ENCODE measurements around the gene UBXN4.
"Not testable (repeated sequence)": the region's sequence is repeated elsewhere in the genome, so short reads cannot be mapped to it uniquely, and the experiment has no call there.

UBXN4 gene

DNA sequence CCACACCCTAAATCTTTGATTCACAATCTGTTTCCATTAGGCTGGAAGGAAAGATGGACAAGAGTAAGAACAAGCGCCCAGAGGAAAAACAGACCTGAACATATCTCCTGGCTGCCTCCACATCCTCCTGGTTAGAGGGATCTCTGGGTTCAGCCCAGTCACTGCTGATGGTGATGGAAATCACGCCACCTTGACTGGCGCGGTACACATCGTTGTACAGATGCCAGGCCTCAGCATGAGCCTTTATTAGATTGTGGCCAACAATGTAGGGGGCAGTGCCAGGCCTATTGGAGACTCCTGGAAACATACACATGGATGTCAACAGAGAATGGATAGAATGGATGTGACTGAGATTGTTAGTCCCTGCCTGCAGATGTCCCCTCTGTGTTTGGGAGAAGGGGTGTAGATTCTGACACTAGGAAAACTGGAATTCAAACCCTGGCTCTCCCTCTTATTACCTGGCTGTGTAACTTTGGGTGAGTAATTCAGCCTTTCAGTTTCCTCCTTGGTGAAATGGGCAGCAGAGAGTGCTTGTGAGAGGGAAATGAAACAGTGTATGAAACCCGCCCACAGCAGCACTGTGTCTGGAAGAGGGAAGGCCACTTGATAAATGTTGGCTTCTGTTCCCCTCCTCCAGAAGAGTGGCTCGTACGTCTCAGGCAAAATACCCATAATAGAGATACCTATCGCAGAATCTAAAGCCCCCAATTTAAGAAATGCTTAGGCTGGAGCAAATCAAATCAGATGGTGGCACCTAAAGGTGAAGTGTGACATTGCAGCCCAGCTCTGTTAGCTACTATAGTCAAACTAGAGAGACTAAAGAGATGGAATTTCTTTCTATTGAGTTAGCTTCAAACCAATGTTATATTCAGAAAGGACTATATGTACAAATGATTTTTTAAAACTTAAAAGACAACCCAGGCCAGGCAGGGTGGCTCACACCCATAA, 59.1 kb downstream of the UBXN4 start:
- intact Hi-C loops (cut with DNase I), result no loop called here
- DNase-seq, result no peak

DNA sequence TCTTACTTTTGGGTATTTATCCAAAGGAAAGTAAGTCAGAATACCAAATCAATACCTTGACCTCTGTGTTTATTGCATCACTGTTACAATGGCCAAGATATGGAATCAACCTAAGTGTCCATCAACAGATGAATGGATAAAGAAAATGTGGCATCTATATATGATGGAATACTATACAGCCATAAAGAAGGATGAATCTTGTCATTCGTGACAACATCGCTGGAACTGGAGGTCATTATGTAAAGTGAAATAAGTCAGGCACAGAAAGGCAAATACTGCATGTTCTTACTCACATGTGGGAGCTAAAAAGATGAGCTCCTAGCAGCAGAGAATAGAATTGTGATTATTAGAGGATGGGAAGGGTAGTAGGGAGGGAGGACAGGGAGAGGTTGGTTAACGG, 60.7 kb downstream of the UBXN4 start:
- intact Hi-C loops (cut with DNase I), result no loop called here
- DNase-seq, result no peak

DNA sequence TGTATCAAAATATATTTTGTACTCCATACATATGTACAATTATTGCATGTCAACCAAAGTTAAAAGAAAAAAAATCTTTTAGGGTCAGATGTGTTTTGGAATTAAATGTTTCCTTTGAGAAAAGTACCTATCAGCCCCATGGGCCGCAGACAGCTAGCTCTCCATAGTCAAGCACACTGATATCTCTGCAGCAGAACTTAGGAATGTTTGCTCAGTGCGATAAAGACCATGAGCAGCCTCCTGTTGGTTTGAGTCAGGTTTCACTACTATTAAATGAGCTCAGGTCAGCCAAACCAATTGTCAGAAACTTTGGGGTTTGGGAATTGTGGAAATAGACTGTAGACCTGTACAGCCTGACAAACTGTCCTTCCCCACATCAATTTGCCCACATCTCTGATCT, 61.6 kb downstream of the UBXN4 start:
- intact Hi-C loops (cut with DNase I), result no loop called here
- DNase-seq, result no peak

DNA sequence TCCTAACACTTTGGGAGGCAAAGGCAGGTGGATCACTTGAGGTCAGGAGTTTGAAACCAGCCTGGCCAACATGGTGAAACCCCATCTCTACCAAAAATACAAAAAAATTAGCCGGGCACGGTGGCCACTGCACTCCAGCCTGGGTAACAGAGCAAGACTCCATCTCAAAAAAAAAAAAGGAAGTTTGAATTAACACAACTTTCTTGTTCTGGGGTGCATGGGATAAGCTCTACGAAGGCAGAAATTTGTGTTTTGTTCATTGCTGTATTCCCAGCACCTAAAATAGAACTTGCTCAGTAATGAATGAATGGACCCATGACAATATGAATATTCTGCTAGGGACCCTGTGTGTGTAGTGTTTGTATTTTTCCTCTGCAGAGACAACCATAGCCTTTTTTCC, 66.2 kb downstream of the UBXN4 start:
- intact Hi-C loops (cut with DNase I); DNase-seq: not testable (repeated sequence)

DNA sequence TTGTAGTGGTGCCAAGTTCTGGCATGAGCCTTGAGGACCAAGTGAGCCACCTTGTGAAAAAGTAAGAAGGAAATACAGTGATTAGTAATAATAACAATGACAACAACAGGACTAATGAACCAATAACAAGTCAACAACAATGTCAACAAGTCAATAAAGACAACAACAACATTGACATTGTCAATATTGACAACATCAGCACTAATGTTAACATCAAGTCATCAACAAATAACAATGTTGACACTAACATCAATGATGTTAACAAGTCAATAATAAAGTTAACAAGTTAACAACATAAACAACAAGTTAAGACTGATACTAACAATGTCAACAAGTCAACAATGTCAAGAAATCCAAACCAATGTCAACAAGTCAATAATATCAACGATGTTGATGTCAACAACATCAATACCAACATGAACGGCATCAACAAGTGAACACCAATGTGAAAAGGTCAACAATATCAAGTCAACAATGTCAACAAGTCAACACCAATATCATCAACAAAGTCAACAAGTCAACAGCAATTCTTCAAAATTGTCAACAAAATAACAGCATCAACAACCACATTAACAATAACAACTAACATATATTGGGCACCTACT, 71.4 kb downstream of the UBXN4 start:
- intact Hi-C loops (cut with DNase I), result no loop called here
- no peak for DNase-seq

DNA sequence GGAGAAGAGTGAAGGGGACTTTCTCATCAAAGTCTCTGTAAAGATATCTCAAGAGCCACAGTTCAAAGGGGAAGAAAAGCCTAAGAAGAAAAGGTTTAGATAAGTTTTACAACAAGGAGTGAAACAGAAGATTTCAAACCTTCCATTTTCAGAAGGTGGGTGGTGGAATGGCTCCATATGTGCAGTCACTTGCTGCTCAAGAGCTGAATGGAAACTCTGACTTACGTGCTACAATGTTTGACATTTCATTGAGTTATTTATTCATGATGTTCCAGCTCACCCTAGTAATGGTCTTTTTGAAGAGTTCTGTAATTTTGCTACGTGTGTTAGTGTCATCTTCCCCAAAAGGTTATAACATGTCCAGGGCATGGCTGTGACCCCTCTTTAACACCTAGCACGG, 73.6 kb downstream of the UBXN4 start:
- intact Hi-C loops (cut with DNase I), result no loop called here
- no peak for DNase-seq

DNA sequence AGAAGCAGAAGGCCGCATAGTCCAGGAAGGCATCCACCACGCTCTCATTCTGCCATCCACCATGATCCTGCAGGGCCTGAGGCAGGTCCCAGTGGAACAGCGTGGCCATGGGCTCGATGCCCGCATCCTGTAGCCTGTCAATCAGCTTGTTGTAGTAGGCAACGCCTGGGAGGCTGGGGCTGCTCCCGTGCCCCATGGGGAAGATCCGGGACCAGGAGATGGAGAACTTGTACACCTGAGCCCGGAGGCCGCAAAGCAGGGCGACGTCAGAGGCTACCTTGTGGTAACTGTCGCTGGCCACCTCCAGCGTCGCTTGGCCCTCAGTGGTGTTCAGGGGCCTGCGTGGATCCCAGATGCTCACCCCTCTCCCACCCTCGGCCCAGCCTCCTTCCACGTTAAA, 75.8 kb downstream of the UBXN4 start:
- intact Hi-C loops (cut with DNase I), result no loop called here
- DNase-seq, result peak in 1 of 10 donors; percentile 78

DNA sequence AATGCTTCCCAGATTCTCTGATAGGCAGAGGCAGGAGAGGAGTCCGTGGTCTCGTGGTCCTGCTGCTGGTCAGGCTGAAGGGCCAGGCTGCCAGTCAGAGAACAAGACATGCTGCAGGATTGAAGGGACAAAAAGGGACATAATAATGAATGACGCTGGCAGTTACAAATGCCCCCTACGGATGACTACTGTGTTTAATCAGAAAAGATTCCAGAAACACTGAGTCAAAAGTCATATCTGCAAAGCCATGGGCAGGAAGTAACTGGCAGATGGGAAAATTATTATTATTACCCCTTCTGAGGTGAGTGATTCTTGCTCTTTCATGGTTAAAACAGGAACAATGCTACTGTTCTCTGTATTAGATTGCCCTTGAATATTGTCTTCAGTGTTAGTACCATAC, 76.3 kb downstream of the UBXN4 start:
- no peak for DNase-seq
- intact Hi-C loops (cut with DNase I), result no loop called here

DNA sequence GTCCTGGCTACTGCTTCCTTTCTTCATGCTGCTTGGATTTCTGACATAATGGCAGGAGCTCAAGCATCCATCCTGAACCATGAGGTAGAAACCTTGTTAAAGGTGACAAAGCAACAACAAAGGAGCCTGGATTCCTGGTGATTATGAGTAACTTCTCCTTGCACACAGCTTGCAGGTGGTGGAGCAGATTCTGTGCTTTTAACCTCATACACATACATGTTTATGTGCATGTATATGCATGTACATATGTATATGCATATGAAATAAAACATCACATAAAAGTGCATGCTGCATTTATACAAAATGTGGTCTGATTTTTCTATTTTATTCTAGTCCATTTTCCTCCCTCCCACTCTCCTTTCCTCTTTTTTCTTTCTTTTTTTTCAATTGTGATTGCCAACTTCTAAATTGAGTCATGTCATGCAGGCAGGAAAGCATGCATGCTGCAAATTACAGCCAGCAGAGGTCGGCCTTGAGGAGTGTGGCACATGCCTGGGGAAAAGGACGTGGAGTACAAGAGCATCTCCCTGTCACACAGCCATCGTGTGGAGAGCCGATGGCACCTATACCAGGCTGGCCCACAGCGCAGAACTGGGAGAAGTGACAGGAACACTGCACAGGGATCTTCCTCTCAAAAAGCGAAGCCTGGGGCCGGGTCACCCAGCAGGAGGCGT, 77.4 kb downstream of the UBXN4 start:
- no peak for DNase-seq
- intact Hi-C loops (cut with DNase I), result no loop called here

DNA sequence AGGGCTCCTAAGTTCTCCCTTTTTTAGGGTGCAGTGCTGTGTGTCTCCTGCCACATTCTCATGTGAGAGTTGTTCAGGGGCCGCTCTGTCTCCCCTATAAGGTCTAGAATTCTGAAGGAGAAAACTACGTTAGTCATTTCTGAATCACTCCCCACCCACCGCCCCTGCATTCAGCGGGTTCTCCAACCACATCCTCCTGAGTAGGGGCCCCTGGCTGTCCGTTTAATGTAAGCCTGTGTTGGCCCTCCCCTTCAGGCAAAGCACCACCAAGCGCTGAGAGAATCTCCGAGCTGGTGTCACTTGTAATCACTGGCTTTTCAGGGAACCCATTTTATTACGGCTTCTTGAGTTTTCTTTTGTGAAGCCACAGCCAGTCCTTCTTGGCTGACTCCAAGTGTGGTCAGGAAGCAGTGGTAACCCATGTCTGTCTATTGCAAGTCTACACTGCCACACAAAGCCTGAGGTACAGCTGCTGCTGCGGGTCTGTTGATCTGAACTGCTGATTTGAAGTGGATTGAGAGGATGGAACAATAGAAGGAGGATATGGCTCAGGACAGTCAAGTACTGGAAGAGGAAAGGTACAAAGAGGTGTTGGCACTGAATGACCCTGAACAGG, 78.5 kb downstream of the UBXN4 start:
- no peak for DNase-seq

DNA sequence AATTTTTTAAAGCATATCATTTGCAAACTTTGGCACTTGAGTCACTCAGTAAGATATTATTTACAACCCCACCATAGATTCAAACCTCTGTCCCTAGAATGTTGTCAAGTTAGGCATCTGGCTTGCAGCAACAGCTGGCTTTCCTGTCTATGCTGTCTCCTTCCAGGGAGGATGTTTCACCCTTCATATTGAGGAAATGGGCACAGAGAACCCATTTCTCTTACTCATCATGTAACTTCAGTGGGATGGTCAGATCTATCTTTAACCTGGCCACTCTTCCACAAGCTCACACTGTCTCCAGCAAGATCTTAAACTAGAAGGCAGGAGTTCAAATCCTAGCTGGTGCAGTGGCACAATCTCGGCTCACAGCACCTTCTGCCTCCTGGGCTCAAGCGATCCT, 79.5 kb downstream of the UBXN4 start:
- DNase-seq, result no peak
- intact Hi-C loops (cut with DNase I), result no loop called here

More for the DNA sequence above, 78.5 kb downstream of the UBXN4 start:
- intact Hi-C loops (cut with DNase I), result no loop called here

DNA sequence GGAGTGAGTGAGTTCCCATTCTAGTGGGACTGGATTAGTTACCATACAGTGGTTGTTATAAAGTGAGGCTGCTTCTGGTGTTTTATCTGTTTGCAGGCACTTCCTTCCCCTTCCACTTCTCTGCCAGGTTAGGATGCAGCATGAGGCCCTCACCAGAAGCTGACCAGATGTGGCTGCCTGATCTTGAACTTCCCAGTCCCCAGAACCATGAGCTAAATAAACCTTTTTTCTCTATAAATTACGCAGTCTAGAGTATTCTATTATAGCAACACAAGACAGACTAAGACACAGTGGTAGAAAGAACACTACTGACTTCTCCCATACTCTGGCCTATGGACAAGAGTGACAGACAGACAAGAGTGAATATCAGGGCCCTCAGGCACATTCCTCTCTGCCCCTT, 81.2 kb downstream of the UBXN4 start:
- DNase-seq, result no peak
- intact Hi-C loops (cut with DNase I), result no loop called here

DNA sequence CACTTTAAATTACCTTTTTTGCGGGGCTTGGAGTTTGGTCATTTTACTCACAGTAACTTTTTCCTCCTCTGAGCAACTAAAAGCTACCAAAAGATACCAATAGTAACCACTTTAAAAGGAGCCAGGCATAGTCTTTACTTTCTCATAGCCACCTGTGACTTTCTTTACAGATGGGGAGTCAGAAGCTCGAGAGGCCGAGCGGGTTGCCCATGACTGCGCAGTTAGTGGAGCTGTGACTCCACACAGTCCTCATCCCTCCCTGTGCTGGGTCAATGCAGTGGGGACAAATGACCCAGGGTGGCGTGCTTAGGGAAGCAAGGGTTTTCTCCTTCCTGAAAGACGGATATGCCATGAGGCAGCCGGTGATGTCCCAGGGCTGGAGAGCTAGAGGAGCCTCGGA, 83.5 kb downstream of the UBXN4 start:
- intact Hi-C loops (cut with DNase I), result no loop called here
- DNase-seq, result no peak

DNA sequence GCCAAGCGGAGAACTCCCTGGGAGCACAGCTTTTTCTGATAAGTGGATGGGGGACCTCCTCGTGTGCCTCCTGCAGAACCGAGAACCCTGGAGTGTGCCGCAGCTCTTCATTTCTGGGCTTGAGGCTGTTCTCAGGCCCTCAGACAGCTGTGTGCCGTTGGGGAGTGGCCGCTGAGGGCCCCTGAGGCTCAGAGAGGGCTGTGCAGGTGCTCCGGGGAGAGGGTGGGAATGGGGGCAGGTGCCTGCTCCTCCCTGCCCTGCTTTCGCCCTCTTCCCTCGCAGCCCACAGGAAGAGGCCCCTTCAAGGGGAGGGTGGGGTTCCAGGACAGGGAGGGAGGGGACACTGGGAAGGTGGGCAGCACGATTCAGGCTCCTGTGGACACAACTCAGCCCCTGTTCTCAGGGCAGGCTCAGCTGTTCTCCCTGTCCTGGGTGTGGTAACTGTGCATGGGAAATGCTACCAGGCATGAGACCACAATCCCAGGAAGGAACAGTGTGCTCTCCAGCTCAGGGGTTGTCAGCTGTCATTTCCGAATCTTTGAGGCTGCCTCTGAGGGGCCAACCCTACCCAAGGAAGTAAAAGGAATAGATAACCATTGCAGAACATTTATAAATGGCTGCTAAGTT, 84.0 kb downstream of the UBXN4 start:
- intact Hi-C loops (cut with DNase I), result no loop called here
- DNase-seq, result no peak

DNA sequence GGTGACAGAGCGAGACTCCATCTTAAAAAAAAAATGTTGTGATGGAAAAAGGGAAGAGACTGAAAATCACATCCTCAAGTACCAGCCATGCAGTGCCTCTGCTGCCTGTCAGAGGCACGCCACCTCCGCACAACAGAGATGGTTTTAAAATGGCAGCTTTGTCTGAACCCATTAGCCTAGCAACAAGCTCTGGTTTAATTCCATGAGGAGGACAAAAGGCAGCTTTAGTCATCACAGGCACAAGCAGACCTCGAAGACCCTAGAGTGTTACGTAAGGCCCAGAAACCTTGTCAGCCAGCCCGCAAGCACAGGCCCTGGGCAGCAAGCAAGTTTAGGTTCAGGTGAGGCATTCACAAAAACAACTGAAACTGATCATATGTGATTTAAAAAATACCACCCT, 84.9 kb downstream of the UBXN4 start:
- DNase-seq, result no peak
- intact Hi-C loops (cut with DNase I), result no loop called here

DNA sequence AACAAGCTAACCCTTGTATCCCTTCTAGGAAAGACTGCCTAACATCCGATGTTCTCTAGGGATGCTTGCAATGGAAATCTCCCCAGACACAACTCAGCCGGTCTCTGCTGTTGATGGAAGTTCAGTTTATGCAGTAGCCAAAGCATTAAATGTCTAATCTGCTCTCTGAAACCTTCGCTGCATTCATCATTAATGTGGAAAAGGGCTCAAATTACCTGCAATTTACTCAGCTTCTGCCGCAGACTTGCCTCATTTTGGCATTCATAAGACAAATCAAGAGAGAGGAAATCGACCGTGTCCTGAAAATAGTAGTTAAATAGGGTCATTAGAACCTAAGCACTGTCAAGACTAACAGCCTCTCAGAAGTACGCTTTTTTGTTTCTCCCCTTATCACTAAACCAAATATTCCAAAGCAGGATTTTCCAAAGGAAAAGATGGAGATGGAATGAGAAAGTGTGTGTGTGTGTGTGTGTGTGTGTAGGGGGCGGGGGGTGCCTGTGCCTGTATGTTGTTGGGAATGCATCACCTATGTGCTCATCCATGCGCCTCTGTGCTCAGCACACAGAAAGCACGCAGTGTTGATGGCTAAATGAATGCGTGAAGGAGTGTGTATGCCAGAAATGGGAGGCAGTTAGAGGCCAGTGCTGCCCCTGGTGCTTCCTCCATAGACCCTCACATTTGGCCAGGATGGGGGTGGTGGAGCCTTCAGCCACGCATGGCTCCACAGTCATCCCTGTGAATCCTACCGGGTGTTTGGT, 87.9 kb downstream of the UBXN4 start:
- DNase-seq, result no peak
- intact Hi-C loops (cut with DNase I), result no loop called here

DNA sequence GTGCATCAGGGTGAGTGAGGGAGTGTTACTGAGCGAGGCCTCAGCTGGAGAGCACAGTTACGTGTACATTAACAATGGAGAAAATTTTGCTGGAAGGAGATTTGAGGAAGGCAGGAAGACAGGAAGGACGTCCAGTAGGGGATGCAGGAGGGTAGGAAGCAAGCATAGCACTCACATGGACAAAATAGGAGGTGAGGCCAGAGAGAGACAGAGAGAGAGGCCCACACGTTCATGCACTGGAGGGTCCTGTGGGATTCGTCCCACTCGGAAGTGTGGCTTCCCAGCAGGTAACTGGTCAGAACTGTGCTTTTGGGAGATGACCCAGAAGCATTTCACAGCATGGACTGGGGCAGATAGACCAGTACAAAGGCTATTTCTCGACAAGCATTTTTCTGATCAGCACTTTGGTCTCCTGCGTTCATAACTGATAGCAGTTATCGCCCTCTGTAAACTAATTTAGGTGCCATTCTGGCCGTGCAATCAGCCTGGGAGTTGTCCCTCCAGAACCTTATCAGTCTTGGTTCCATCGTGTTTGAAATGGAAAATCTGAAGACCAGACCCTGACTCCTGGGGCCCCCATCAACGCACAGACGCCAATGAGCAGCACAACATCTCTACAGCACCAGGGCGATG, 89.6 kb downstream of the UBXN4 start:
- intact Hi-C loops (cut with DNase I), result no loop called here
- DNase-seq, result no peak

DNA sequence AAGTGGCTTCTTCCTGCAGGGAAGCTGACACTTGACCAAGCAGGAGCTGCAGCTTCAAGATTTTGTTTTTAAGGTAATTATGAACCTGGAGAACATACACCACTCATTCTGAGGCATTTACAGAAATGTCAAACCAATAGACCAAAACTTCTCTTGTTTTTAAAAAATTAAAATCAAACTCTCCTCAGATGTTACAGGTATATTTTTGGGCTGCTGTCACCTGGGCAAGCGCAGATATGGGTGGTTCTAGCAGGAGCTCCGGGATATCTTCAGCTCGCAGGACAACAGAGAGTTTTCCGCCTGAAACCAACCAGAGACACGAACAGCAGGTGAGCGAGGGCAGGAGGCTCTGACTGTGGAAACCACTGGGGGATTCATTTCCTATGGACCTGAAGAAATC, 91.2 kb downstream of the UBXN4 start:
- DNase-seq, result no peak
- intact Hi-C loops (cut with DNase I), result no loop called here
